NT2/D1 (cell line): ENCODE results near the gene BORCS6.

Experiments
- SUZ12 ChIP-seq: IDR thresholded peaks from 2 replicates; pipeline ENCODE4 v1.6.1; 2011; ENCODE audit not compliant: insufficient read length, insufficient read depth; ENCODE audit errors: extremely low read depth
- YY1 ChIP-seq: IDR thresholded peaks from 2 replicates; pipeline ENCODE4 v1.6.1; 2011; ENCODE audit not compliant: insufficient read length, insufficient read depth
- ZNF274 ChIP-seq: IDR thresholded peaks from 2 replicates; pipeline ENCODE4 v1.6.1; 2011; ENCODE audit warnings: mild to moderate bottlenecking, low read depth, low read length

- TF ChIP-seq SUZ12 = no peak
- TF ChIP-seq ZNF274 = no peak
- TF ChIP-seq YY1 = no peak
Observed at GRCh38 chr17:8138672-8139371, 51.2 kb downstream of the BORCS6 start.
